Erythroblast (primary cell): ENCODE measurements around the gene PCDHA11.
"Not testable (repeated sequence)": the region's sequence is repeated elsewhere in the genome, so short reads cannot be mapped to it uniquely, and the experiment has no call there.

Experiments
- DNase-seq, 2 experiments: peaks; one replicate each; lab custom pipeline; 2025; lab: John Stamatoyannopoulos, UW
- GATA1 ChIP-seq: IDR thresholded peaks from 2 replicates; pipeline ENCODE4 v1.6.1; 2011; ENCODE audit warnings: low read depth, mild to moderate bottlenecking, control low read depth, low read length, moderate library complexity
- POLR2A ChIP-seq: IDR thresholded peaks from 2 replicates; pipeline ENCODE4 v1.6.1; 2011; ENCODE audit warnings: mild to moderate bottlenecking, low read length

PCDHA11 gene

DNA sequence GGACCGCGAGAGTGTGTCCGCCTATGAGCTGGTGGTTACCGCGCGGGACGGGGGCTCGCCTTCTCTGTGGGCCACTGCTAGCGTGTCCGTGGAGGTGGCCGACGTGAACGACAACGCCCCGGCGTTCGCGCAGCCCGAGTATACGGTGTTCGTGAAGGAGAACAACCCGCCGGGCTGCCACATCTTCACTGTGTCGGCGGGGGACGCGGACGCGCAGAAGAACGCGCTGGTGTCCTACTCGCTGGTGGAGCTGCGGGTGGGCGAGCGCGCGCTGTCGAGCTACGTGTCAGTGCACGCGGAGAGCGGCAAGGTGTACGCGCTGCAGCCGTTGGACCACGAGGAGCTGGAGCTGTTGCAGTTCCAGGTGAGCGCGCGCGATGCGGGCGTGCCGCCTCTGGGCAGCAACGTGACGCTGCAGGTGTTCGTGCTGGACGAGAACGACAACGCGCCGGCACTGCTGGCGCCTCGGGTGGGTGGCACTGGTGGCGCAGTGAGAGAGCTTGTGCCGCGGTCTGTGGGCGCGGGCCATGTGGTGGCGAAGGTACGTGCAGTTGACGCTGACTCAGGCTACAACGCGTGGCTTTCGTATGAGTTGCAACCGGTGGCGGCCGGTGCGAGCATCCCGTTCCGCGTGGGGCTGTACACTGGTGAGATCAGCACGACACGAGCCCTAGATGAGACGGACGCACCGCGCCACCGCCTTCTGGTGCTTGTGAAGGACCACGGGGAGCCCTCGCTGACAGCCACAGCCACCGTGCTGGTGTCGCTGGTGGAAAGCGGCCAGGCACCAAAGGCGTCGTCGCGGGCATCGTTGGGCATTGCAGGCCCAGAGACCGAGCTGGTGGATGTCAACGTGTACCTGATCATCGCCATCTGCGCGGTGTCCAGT, 32.9 kb upstream of the PCDHA11 start:
- DNase-seq, result no peak
- TF ChIP-seq POLR2A, result no peak
- TF ChIP-seq GATA1, result no peak

DNA sequence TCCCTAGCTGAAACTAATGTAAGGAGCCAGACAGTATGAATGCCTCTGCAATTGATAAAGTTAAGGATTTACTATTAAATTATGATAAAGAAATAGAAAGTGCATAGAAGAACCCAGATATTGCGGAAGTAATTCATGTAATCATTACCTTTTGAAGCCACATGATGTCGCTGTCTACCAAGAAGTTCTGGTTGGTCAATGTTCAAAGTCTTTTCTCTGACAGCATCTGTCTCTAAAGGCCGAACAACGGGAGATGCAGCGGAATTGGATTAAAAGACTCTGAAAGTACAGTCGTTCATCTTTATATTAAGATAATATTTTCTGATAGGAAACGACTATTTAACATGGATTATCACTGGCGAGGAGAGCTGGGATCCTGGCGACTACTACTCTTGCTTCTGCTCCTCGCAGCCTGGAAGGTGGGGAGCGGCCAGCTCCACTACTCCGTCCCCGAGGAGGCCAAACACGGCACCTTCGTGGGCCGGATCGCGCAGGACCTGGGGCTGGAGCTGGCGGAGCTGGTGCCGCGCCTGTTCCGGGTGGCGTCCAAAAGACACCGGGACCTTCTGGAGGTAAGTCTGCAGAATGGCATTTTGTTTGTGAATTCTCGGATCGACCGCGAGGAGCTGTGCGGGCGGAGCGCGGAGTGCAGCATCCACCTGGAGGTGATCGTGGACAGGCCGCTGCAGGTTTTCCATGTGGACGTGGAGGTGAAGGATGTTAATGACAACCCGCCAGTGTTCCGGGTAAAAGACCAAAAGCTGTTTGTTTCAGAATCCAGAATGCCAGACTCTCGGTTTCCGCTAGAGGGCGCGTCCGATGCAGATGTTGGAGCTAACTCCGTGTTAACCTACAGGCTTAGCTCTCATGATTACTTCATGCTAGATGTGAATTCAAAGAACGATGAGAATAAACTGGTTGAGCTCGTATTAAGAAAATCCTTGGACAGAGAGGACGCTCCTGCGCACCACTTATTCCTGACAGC, 27.5 kb upstream of the PCDHA11 start, which contains the start of gene PCDHA8:
TSS of gene PCDHA8 (plus strand) at position 210 of the 985 bp plus-strand sequence. CDS start at position 345, 135 bp downstream.
- TF ChIP-seq POLR2A, result no peak
- no peak for TF ChIP-seq GATA1
- peak; percentile 13 to 27 for DNase-seq

DNA sequence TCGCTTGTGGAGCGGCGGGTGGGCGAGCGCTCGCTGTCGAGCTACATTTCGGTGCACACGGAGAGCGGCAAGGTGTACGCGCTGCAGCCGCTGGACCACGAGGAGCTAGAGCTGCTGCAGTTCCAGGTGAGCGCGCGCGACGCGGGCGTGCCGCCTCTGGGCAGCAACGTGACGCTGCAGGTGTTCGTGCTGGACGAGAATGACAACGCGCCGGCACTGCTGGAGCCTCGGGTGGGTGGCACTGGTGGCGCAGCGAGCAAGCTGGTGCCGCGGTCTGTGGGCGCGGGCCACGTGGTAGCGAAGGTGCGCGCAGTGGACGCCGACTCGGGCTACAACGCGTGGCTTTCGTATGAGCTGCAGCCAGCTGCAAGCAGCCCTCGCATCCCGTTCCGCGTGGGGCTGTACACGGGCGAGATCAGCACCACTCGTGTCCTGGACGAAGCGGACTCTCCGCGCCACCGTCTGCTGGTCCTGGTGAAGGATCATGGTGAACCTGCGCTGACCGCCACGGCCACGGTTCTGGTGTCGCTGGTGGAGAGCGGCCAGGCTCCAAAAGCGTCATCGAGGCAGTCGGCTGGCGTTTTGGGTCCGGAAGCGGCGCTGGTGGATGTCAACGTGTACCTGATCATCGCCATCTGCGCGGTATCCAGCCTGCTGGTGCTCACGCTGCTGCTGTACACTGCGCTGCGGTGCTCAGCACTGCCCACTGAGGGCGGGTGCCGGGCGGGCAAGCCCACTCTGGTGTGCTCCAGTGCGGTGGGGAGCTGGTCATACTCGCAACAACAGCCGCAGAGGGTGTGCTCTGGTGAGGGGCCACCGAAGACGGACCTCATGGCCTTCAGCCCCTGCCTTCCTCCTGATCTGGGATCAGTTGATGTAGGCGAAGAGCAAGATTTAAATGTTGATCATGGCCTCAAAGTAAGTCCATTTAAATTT, 25.7 kb upstream of the PCDHA11 start:
- no peak for TF ChIP-seq GATA1
- no peak for TF ChIP-seq POLR2A
- DNase-seq, result no peak

DNA sequence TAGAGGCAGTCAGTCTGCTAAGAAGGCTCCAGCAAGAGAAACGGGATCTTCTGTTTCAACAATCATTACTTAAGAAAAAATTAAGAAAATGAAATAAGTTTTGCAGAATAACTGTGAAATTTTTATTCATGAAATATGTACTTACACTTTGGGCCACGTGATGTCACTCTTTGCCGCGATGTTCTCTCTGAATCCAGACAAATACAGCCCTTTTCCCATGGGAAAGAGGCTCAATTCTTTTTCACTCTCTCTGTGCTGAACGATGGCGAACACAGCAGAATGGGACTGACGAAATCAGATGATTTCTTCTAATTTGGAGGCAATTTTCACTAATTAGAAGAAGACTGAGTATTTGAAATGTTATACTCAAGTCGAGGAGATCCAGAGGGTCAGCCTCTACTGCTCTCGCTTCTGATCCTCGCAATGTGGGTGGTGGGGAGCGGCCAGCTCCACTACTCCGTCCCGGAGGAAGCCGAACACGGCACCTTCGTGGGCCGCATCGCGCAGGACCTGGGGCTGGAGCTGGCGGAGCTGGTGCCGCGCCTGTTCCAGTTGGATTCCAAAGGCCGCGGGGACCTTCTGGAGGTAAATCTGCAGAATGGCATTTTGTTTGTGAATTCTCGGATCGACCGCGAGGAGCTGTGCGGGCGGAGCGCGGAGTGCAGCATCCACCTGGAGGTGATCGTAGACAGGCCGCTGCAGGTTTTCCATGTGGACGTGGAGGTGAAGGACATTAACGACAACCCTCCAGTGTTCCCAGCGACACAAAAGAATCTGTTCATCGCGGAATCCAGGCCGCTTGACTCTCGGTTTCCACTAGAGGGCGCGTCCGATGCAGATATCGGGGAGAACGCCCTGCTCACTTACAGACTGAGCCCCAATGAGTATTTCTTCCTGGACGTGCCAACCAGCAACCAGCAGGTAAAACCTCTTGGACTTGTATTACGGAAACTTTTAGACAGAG, 20.3 kb upstream of the PCDHA11 start, which contains the start of gene PCDHA9:
TSS of gene PCDHA9 (plus strand) at position 244 of the 964 bp plus-strand sequence. CDS start at position 358, 114 bp downstream.
- not testable (repeated sequence) for DNase-seq

DNA sequence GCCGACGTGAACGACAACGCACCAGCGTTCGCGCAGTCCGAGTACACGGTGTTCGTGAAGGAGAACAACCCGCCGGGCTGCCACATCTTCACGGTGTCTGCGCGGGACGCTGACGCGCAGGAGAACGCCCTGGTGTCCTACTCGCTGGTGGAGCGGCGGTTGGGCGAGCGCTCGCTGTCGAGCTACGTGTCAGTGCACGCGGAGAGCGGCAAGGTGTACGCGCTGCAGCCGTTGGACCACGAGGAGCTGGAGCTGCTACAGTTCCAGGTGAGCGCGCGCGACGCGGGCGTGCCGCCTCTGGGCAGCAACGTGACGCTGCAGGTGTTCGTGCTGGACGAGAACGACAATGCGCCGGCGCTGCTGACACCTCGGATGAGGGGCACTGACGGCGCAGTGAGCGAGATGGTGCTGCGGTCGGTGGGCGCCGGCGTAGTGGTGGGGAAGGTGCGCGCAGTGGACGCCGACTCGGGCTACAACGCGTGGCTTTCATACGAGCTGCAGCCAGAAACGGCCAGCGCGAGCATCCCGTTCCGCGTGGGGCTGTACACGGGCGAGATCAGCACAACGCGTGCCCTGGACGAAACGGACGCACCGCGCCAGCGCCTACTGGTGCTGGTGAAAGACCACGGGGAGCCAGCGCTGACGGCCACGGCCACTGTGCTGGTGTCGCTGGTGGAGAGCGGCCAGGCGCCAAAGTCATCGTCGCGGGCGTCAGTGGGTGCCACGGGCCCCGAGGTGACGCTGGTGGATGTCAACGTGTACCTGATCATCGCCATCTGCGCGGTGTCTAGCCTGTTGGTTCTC, 18.7 kb upstream of the PCDHA11 start:
- not testable (repeated sequence) for DNase-seq

DNA sequence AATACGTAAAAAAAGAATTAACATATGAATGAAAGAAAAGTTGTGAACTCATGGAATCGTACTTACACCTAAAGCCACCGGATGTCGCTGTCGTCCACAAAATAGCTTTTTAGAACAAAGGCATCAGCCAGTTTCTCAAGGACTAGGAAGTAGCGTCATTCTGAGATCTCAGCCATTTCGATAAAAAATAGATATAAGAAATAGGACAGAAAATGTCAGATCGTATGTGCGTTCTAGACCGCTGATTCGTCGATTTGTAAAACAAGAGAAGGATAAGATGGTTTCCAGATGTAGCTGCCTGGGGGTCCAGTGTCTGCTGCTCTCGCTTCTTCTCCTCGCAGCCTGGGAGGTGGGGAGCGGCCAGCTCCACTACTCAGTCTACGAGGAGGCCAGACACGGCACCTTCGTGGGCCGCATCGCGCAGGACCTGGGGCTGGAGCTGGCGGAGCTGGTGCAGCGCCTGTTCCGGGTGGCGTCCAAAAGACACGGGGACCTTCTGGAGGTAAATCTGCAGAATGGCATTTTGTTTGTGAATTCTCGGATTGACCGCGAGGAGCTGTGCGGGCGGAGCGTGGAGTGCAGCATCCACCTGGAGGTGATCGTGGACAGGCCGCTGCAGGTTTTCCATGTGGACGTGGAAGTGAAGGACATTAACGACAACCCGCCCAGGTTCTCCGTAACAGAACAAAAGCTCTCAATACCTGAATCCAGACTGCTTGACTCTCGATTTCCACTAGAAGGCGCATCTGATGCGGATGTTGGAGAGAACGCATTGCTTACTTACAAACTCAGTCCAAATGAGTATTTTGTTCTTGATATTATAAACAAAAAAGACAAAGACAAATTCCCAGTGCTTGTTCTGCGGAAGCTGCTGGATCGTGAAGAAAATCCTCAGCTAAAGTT, 12.7 kb upstream of the PCDHA11 start, which contains the start of gene PCDHA10:
TSS of gene PCDHA10 (plus strand) at position 126 of the 903 bp plus-strand sequence. CDS start at position 278, 152 bp downstream.
- TF ChIP-seq POLR2A (no peak), GATA1 (no peak)
- DNase-seq, result peak in 1 of 2 experiments; percentile 11

DNA sequence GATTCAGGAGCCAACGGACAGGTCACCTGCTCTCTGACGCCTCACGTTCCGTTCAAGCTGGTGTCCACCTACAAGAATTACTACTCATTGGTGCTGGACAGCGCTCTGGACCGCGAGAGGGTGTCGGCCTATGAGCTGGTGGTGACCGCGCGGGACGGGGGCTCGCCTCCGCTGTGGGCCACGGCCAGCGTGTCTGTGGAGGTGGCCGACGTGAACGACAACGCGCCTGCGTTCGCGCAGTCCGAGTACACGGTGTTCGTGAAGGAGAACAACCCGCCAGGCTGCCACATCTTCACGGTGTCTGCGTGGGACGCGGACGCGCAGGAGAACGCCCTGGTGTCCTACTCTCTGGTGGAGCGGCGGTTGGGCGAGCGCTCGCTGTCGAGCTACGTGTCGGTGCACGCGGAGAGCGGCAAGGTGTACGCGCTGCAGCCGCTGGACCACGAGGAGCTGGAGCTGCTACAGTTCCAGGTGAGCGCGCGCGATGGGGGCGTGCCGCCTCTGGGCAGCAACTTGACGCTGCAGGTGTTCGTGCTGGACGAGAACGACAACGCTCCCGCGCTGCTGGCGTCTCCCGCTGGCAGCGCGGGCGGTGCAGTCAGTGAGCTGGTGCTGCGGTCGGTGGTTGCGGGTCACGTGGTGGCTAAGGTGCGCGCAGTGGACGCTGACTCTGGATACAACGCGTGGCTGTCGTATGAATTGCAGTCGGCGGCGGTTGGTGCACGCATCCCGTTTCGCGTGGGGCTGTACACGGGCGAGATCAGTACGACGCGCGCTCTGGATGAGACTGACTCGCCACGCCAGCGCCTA, 11.4 kb upstream of the PCDHA11 start:
- TF ChIP-seq POLR2A (no peak), GATA1 (no peak)
- DNase-seq, result no peak

DNA sequence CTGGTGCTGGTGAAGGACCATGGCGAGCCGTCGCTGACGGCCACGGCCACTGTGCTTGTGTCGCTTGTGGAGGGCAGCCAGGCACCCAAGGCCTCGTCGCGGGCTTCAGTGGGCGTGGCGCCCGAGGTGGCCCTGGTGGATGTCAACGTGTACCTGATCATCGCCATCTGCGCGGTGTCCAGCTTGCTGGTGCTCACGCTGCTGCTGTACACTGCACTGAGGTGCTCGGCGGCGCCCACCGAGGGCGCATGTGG, 10.8 kb upstream of the PCDHA11 start:
- no peak for TF ChIP-seq POLR2A
- no peak for TF ChIP-seq GATA1
- DNase-seq, result no peak

DNA sequence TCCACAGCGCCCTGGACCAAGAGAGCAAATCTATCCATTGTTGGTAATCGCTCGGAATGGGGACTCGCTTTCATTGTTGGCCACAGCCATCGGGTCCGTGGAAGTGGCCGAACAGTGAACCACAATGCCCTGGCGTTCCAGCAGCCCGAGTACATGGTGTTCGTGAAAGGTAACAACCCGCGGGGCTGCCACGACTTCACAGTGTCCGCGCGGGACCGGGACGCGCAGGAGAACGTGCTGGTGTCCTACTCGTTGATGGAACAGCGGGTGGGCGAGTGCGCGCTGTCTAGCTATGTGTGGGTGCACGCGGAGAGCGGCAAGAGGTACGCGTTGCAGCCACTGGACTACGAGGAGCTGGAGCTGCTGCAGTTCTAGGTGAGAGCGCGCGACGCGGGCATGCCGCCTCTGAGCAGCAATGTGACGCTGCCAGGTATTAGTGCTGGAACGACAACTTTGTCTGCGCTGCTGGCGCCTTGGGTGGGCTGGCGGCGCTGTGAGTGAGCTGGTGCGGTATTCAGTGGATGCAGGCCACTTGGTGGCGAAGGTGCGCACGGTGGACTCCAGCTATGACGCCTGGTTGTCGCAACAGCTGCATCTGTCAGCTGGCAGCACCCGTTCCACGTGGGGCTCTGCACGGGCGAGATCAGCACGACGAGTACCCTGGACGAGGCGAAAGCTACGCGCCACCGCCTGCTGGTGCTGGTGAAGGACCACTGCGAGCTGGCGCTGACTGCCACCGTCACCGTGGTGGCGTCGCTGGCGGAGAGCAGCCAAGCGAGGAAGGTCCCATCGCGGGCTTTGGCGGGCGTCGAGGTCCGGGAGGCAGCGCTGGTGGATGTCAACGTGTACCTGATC, 6.1 kb upstream of the PCDHA11 start:
- no peak for TF ChIP-seq POLR2A
- TF ChIP-seq GATA1, result no peak

More for the DNA sequence above, 6.1 kb upstream of the PCDHA11 start:
- DNase-seq, result no peak
